ENCODE measurements around the gene FOSB.

DNA sequence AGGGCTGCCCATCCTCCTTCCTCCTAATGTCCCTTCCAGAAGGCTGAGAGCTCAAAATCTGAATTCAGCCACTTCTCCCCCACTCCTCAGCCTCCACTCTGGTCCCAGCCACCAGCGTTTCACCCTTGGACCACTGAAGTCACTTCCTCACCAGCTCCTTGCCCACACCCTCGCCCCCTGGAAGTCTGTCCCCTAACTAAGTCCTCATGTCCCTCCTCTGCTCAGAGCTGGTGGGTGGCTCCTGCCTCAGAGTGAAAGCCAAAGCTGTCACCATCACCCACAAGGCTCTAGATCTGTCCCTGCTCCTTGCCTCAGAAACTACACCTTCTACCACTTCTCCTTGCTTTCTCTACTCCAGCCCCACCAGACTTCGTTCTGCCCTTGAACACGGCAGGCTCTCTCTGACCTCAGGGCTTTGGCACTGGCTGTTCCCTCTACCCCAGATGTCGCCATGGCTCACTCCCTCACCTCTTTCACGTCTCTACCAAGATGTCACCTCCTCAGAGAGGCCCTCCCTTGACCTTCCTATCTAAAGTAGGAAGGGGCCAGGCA, 45.8 kb upstream of the FOSB start:
- TF ChIP-seq CTCF (IDR thresholded peaks at IDR 0.05) (no peak), POLR2AphosphoS5 (IDR thresholded peaks at IDR 0.05) (no peak), POLR2A (IDR thresholded peaks at IDR 0.05) (no peak)

All from prostate gland (tissue), 2 donors.